ENCODE measurements around the gene ITGB1BP2.
A peak's percentile ranks its signal among the peaks of the same experiment; 100 is the strongest.
"Not testable (repeated sequence)": the region's sequence is repeated elsewhere in the genome, so short reads cannot be mapped to it uniquely, and the experiment has no call there.

ITGB1BP2 gene

DNA sequence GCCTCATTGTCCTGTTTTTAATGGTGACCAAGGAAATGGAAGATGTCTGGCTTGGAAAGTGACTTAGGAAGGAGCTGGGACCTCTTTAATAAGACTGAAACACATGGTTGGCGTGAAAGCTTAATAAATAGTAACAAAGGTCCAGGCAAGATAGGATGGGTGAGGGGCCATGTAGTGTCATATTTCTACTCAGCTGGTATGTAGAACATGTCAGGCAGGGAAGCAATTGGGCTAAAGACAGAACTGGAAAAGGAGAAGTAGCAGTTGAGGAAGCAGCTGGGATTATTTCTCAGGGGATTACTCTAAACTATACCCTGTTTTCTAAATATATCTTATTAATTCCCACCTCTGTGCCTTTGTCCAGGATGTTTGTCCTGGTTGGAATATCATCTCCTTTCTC lies 18.6 kb downstream of the ITGB1BP2 start:
- Histone ChIP-seq H3K4me1 (peaks cover 5 to 13% (median 8%) of the 10 kb centered on the region in 10 experiments; a peak in 11 of 20 replicates), H4K20me1 (no peaks in the 10 kb centered on the region), H3K27ac (peak overlapping the region in 9 of 11 experiments; percentile 16 to 77 (median 63); a peak in 15 of 22 replicates), H3K9ac (peak overlapping the region in 4 of 11 experiments; percentile 16 to 55 (median 36); a peak in 4 of 22 replicates), H3K9me3 (replicated peaks in 1 of 11) (peaks cover 8 to 21% (median 19%) of the 10 kb centered on the region in 11 experiments; a peak in 21 of 22 replicates), H3K4me3 (no peak overlapping the region), H3K27me3 (peaks cover 0 to 30% (median 14%) of the 10 kb centered on the region in 11 experiments; a peak in 12 of 22 replicates), H3K4me2 (peak overlapping the region in 8 of 11 experiments; percentile 8 to 56 (median 40); a peak in 14 of 22 replicates), H3K36me3 (peaks cover 0 to 55% (median 32%) of the 10 kb centered on the region in 11 experiments; a peak in 19 of 22 replicates)
- TF ChIP-seq Cebpa-rat (IDR thresholded peaks at IDR 0.05) = no peak

DNA sequence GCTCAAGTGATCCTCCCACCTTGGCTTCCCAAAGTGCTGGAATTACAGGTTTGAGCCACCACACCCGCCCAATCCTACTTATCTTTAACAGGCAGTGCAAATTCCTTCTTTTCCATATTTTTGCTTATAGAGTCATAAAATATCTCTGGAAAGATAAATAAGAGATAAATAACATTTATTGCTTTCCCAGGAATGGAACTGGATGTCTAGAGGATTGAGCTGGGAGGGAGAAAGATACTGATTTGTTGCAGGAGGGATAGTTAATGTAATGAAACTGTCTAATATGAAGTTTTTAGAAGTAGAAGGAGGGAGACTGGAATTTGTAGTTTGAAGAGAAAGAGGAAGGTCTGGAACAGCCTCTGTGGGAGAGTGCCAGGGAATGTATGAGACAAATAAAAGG lies 20.2 kb downstream of the ITGB1BP2 start:
- Histone ChIP-seq H3K9ac (no peak overlapping the region), H3K4me3 (no peak overlapping the region), H3K27me3 (peaks cover 0 to 18% (median 10%) of the 10 kb centered on the region in 11 experiments; a peak in 10 of 22 replicates), H3K9me3 (replicated peaks in 1 of 11) (peaks cover 22 to 37% (median 35%) of the 10 kb centered on the region in 11 experiments), H3K4me2 (no peak overlapping the region), H3K4me1 (peaks cover 3 to 13% (median 8%) of the 10 kb centered on the region in 10 experiments; a peak in 11 of 20 replicates), H3K27ac (no peak overlapping the region), H4K20me1 (no peaks in the 10 kb centered on the region), H3K36me3 (peaks cover 7 to 58% (median 37%) of the 10 kb centered on the region in 11 experiments)
- TF ChIP-seq Cebpa-rat (IDR thresholded peaks at IDR 0.05) = no peak

DNA sequence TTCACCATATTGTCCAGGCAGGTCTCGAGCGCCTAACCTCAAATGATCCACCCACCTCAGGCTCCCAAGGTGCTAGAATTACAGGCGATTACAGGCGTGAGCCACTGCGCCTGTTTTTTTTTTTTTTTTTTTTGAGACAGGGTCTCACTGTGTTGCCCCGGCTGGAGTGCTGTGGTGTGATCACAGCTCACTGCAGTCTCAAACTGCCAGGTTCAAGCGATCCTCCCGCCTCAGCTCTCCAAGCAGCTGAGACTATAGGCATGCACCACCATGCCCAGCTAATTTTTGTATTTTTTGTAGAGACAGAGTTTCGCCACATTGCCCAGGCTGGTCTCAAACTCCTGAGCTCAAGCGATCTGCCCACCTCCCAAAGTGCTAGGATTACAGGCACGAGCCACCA lies 22.9 kb downstream of the ITGB1BP2 start:
- not testable (repeated sequence) for H3K9ac ChIP-seq, H4K20me1 ChIP-seq, H3K4me3 ChIP-seq, H3K4me2 ChIP-seq, H3K27ac ChIP-seq
- Histone ChIP-seq H3K27me3 (peaks cover 0 to 19% (median 10%) of the 10 kb centered on the region in 11 experiments; a peak in 10 of 22 replicates), H3K36me3 (peaks cover 12 to 58% (median 37%) of the 10 kb centered on the region in 11 experiments), H3K9me3 (replicated peaks in 1 of 11) (peaks cover 28 to 50% (median 43%) of the 10 kb centered on the region in 11 experiments), H3K4me1 (peaks cover 3 to 13% (median 8%) of the 10 kb centered on the region in 10 experiments; a peak in 11 of 20 replicates)

DNA sequence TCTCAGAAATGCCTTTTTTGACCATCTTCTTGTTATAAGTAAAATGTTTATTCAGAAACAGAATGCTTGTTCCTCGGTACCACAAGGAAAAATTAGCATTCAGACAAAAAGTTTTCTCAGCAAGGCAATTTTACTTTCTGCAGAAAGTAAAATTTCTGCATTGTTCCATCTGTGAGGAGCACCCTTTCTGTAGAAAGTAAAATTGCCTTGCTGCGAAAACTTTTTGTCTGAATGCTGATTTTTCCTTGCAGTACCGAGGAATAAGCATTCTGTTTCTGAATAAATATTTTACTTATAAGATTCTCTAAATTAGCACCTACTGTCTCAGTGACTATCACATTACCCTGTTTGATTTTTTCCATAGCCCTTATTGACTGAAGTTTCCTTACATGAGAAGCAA lies 24.8 kb downstream of the ITGB1BP2 start:
- no peak overlapping the region for H3K4me3 ChIP-seq
- no peak overlapping the region for H3K4me2 ChIP-seq
- no peak overlapping the region for H3K27ac ChIP-seq
- H3K27me3 ChIP-seq = peaks cover 0 to 19% (median 10%) of the 10 kb centered on the region in 11 experiments; a peak in 11 of 22 replicates
- peaks cover 12 to 62% (median 40%) of the 10 kb centered on the region in 11 experiments for H3K36me3 ChIP-seq
- H4K20me1 ChIP-seq = no peaks in the 10 kb centered on the region
- TF ChIP-seq Cebpa-rat (IDR thresholded peaks at IDR 0.05) = no peak
- H3K9me3 ChIP-seq (replicated peaks in 1 of 11) = peaks cover 28 to 50% (median 43%) of the 10 kb centered on the region in 11 experiments
- no peaks in the 10 kb centered on the region for H3K4me1 ChIP-seq
- H3K9ac ChIP-seq = no peak overlapping the region

DNA sequence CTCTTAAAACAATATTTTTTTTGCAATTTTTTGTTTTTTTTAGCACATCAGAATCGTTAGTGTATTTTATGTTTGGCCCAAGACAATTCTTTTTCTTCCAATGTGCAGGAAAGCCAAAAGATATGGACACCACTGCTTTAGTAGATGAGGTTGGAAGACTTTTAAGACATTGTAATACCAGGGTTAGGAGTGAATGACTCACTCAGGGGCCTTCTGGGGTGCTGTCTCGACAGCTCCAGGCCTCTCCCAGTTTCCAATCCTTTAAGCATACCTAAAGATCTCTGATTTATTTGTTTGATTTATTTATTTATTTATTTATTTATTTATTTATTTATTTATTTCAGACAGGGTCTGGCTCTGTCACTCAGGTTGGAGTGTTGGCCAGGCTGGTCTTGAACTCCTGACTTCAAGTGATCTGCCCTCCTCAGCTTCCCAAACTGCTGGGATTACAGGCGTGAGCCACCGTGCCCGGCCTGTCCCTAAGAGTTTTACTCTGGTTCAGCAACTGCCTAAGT lies 47.7 kb downstream of the ITGB1BP2 start:
- not testable (repeated sequence) for H3K4me1 ChIP-seq; H3K27ac ChIP-seq; H3K4me2 ChIP-seq; H3K4me3 ChIP-seq; H4K20me1 ChIP-seq; H3K9ac ChIP-seq; H3K9me3 ChIP-seq (replicated peaks in 1 of 11)
- Histone ChIP-seq H3K36me3 (peaks cover 0 to 11% (median 0%) of the 10 kb centered on the region in 11 experiments; a peak in 3 of 22 replicates), H3K27me3 (peaks cover 4 to 25% (median 13%) of the 10 kb centered on the region in 11 experiments; a peak in 14 of 22 replicates)

DNA sequence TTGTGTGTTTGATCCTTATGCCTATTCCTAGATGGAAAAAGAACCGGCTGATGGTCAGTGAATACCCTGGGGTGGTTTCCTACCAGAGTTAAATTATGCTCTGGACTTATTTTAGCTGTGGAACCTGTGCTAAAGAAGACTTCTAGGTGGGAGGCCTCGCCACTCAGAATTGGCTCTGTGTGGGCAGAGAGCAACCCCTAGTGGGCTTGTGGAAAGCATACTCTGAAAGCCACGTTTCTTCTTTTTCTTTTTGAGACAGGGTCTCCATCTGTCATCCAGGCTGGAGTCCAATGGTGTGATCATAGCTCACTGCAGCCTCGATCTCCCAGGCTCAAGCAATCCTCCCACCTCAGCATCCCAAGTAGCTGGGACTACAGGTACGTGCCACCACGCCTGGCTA lies 48.3 kb downstream of the ITGB1BP2 start:
- not testable (repeated sequence) for H3K27ac ChIP-seq; H3K9me3 ChIP-seq (replicated peaks in 1 of 11); H4K20me1 ChIP-seq; H3K4me2 ChIP-seq; H3K9ac ChIP-seq; H3K4me1 ChIP-seq; H3K4me3 ChIP-seq
- peaks cover 0 to 10% (median 0%) of the 10 kb centered on the region in 11 experiments; a peak in 3 of 22 replicates for H3K36me3 ChIP-seq
- H3K27me3 ChIP-seq = peaks cover 4 to 27% (median 15%) of the 10 kb centered on the region in 11 experiments; a peak in 14 of 22 replicates

DNA sequence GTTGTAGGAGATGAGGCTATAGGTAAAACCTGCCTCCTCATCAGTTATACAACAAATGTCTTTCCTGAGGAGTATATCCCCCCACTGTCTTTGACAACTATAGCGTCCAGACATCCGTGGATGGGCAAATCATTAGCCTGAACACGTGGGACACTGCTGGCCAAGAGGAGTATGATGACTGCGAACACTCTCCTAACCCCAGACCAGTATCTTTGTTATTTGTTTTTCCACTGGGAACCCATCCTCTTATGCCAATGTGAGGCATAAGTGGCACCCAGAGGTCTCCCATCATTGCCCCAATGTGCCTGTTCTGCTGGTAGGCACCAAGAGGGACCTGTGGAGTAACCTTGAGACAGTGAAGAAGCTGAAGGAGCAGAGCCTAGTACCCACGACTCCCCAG lies 50.9 kb downstream of the ITGB1BP2 start:
- not testable (repeated sequence) for H3K4me3 ChIP-seq; H3K27ac ChIP-seq; H3K4me2 ChIP-seq; H3K4me1 ChIP-seq; H3K9ac ChIP-seq; H3K36me3 ChIP-seq; H3K9me3 ChIP-seq (replicated peaks in 1 of 11); H4K20me1 ChIP-seq
- peaks cover 11 to 47% (median 25%) of the 10 kb centered on the region in 11 experiments; a peak in 17 of 22 replicates for H3K27me3 ChIP-seq
